HG03045 (cell line): Measurements from ENCODE around the gene RAD51.
A peak's percentile ranks its signal among the peaks of the same experiment; 100 is the strongest.

ENCODE experiments used
- ATAC-seq: cut with Tn5 transposase; IDR thresholded peaks from one replicate; pipeline ENCODE4 v1.9.1; 2021; ENCODE audit warnings: mild to moderate bottlenecking, moderate library complexity; ENCODE audit not compliant: unreplicated experiment

The RAD51 gene

GRCh38 chr15:40721701-40722100 lies 26.7 kb downstream of the RAD51 start:
- ATAC-seq, result no peak

GRCh38 chr15:40722354-40722753 lies 27.4 kb downstream of the RAD51 start:
- ATAC-seq, result no peak

GRCh38 chr15:40722934-40723333 lies 28.0 kb downstream of the RAD51 start:
- no peak for ATAC-seq

GRCh38 chr15:40723919-40724318 lies 28.9 kb downstream of the RAD51 start:
- ATAC-seq, result no peak

- ATAC-seq, result no peak
Measured at GRCh38 chr15:40731034-40731433, 36.1 kb downstream of the RAD51 start.

- no peak for ATAC-seq
Measured at GRCh38 chr15:40736575-40736974, 41.6 kb downstream of the RAD51 start.

- no peak for ATAC-seq
Measured at GRCh38 chr15:40737048-40737447, 42.1 kb downstream of the RAD51 start.

- ATAC-seq, result no peak
Measured at GRCh38 chr15:40739047-40739446, 44.1 kb downstream of the RAD51 start.

GRCh38 chr15:40739854-40740253 lies 44.9 kb downstream of the RAD51 start:
- no peak for ATAC-seq

- no peak for ATAC-seq
Measured at GRCh38 chr15:40743485-40743901, 48.5 kb downstream of the RAD51 start.

GRCh38 chr15:40743921-40744814 lies 49.2 kb downstream of the RAD51 start:
- no peak for ATAC-seq

GRCh38 chr15:40744815-40745152 lies 49.8 kb downstream of the RAD51 start:
- ATAC-seq, result no peak

GRCh38 chr15:40746916-40747418 lies 52.0 kb downstream of the RAD51 start:
- ATAC-seq, result no peak

- no peak for ATAC-seq
Measured at GRCh38 chr15:40747685-40748631, 53.0 kb downstream of the RAD51 start.

- ATAC-seq, result no peak
Measured at GRCh38 chr15:40749151-40749630, 54.2 kb downstream of the RAD51 start.

- ATAC-seq, result no peak
Measured at GRCh38 chr15:40750885-40751284, 55.9 kb downstream of the RAD51 start.

- ATAC-seq, result no peak
Measured at GRCh38 chr15:40751745-40752144, 56.8 kb downstream of the RAD51 start.

GRCh38 chr15:40754574-40754882 lies 59.6 kb downstream of the RAD51 start:
- ATAC-seq, result no peak

- ATAC-seq, result peak; percentile 87
Measured at GRCh38 chr15:40754883-40755811, 60.2 kb downstream of the RAD51 start, which contains the start of gene RMDN3. RMDN3 (minus strand) TSS chr15:40755254; CDS start chr15:40754783, 471 bp downstream.

- no peak for ATAC-seq
Measured at GRCh38 chr15:40755812-40756208, 60.8 kb downstream of the RAD51 start.
